ENCODE data around the gene VGLL3. TPM values are rescaled to one million over a fixed set of nuclear protein-coding genes. Genes with fewer than 3 reads are reported as not detected.

Gene VGLL3
- total and polyA plus RNA-seq, 2 experiments from 2014 or later = 0.06 to 0.29 TPM

GRCh38 chr3:86923071-86923491 lies 67.9 kb downstream of the VGLL3 start:
- TF ChIP-seq, protein P1, sequence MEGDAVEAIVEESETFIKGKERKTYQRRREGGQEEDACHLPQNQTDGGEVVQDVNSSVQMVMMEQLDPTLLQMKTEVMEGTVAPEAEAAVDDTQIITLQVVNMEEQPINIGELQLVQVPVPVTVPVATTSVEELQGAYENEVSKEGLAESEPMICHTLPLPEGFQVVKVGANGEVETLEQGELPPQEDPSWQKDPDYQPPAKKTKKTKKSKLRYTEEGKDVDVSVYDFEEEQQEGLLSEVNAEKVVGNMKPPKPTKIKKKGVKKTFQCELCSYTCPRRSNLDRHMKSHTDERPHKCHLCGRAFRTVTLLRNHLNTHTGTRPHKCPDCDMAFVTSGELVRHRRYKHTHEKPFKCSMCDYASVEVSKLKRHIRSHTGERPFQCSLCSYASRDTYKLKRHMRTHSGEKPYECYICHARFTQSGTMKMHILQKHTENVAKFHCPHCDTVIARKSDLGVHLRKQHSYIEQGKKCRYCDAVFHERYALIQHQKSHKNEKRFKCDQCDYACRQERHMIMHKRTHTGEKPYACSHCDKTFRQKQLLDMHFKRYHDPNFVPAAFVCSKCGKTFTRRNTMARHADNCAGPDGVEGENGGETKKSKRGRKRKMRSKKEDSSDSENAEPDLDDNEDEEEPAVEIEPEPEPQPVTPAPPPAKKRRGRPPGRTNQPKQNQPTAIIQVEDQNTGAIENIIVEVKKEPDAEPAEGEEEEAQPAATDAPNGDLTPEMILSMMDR (IDR thresholded peaks at IDR 0.05; ENCODE audit: low read depth, low read length) = no peak
- Histone ChIP-seq H3K27ac (no peak overlapping the region), H3K36me3 (no peaks in the 10 kb centered on the region), H3K9me3 (ENCODE audit: low read depth) (no peaks in the 10 kb centered on the region), H3K4me3 (no peak overlapping the region), H3K27me3 (no peaks in the 10 kb centered on the region), H3K4me1 (ENCODE audit: low read depth) (no peaks in the 10 kb centered on the region)
- DNase-seq (ENCODE audit: low read depth in 1 of 2, low spot score in 1 of 2) = peak in 1 of 2 donors; percentile 78

GRCh38 chr3:86921971-86922680 lies 68.8 kb downstream of the VGLL3 start:
- Histone ChIP-seq H3K9me3 (ENCODE audit: low read depth) (no peaks in the 10 kb centered on the region), H3K4me3 (no peak overlapping the region), H3K27ac (no peak overlapping the region), H3K4me1 (ENCODE audit: low read depth) (no peaks in the 10 kb centered on the region), H3K27me3 (no peaks in the 10 kb centered on the region), H3K36me3 (no peaks in the 10 kb centered on the region)
- peak in 1 of 2 donors; percentile 30 for DNase-seq (ENCODE audit: low read depth in 1 of 2, low spot score in 1 of 2)
- TF ChIP-seq, protein P1 (IDR thresholded peaks at IDR 0.05; ENCODE audit: low read depth, low read length) = no peak

- Histone ChIP-seq H3K27me3 (no peaks in the 10 kb centered on the region), H3K4me1 (ENCODE audit: low read depth) (no peaks in the 10 kb centered on the region), H3K9me3 (ENCODE audit: low read depth) (no peaks in the 10 kb centered on the region), H3K36me3 (no peaks in the 10 kb centered on the region), H3K4me3 (no peak overlapping the region), H3K27ac (no peak overlapping the region)
- no peak for DNase-seq (ENCODE audit: low read depth in 1 of 2, low spot score in 1 of 2)
- TF ChIP-seq, protein P1 (IDR thresholded peaks at IDR 0.05; ENCODE audit: low read depth, low read length) = no peak
These were observed 76.3 kb downstream of the VGLL3 start for GRCh38 chr3:86914670-86915069.

GRCh38 chr3:86913160-86913559 lies 77.8 kb downstream of the VGLL3 start:
- H3K4me3 ChIP-seq = no peak overlapping the region
- TF ChIP-seq, protein P1 (IDR thresholded peaks at IDR 0.05; ENCODE audit: low read depth, low read length) = no peak

GRCh38 chr3:86895202-86895601 lies 95.7 kb downstream of the VGLL3 start:
- H3K27ac ChIP-seq = no peak overlapping the region
- no peaks in the 10 kb centered on the region for H3K36me3 ChIP-seq
- no peak overlapping the region for H3K4me3 ChIP-seq
- H3K27me3 ChIP-seq = no peaks in the 10 kb centered on the region
- TF ChIP-seq, protein P1 (IDR thresholded peaks at IDR 0.05; ENCODE audit: low read depth, low read length) = no peak
- H3K4me1 ChIP-seq (ENCODE audit: low read depth) = no peaks in the 10 kb centered on the region
- no peak for DNase-seq (ENCODE audit: low read depth in 1 of 2, low spot score in 1 of 2)
- no peaks in the 10 kb centered on the region for H3K9me3 ChIP-seq (ENCODE audit: low read depth)

More at GRCh38 chr3:86913160-86913559, 77.8 kb downstream of the VGLL3 start:
- Histone ChIP-seq H3K27me3 (no peaks in the 10 kb centered on the region), H3K9me3 (ENCODE audit: low read depth) (no peaks in the 10 kb centered on the region), H3K27ac (no peak overlapping the region), H3K4me1 (ENCODE audit: low read depth) (no peaks in the 10 kb centered on the region), H3K36me3 (no peaks in the 10 kb centered on the region)
- DNase-seq (ENCODE audit: low read depth in 1 of 2, low spot score in 1 of 2) = no peak

All from cardiac muscle cell (in vitro differentiated cells and primary cell).